Hepatocyte (in vitro differentiated cells): ENCODE data around the gene DTX3. TPM values are rescaled to one million over a fixed set of nuclear protein-coding genes. Genes with fewer than 3 reads are reported as not detected.

ENCODE experiments used
- DNase-seq: peaks from one replicate; pipeline ENCODE4 v3.0.0-alpha.2; 2016; ENCODE audit warnings: low spot score
- H2AFZ ChIP-seq: fragments of 200-600 bp; sonication (generic); 2 replicates; pipeline ENCODE4 v1.6.0; 2016; ENCODE audit warnings: antibody characterized with exemption, mild to moderate bottlenecking
- H3K27ac ChIP-seq: fragments of 200-600 bp; sonication (generic); 2 replicates; pipeline ENCODE4 v1.5.1; 2016; ENCODE audit warnings: mild to moderate bottlenecking
- H3K27me3 ChIP-seq: fragments of 200-600 bp; sonication (generic); 2 replicates; pipeline ENCODE4 v1.6.1; 2016
- H3K36me3 ChIP-seq: fragments of 200-600 bp; sonication (generic); replicated peaks from 2 replicates; pipeline ENCODE4 v1.5.1; 2016; ENCODE audit warnings: low read depth; ENCODE audit not compliant: insufficient read depth
- H3K4me1 ChIP-seq: fragments of 200-600 bp; sonication (generic); 2 replicates; pipeline ENCODE4 v1.5.1; 2016; ENCODE audit warnings: mild to moderate bottlenecking, moderate library complexity; ENCODE audit not compliant: insufficient read depth
- H3K4me2 ChIP-seq: fragments of 200-600 bp; sonication (generic); 2 replicates; pipeline ENCODE4 v1.6.0; 2016
- H3K4me3 ChIP-seq: fragments of 200-600 bp; sonication (generic); 2 replicates; pipeline ENCODE4 v1.5.1; 2016; ENCODE audit warnings: mild to moderate bottlenecking
- H3K79me2 ChIP-seq: fragments of 200-600 bp; sonication (generic); 2 replicates; pipeline ENCODE4 v1.6.0; 2017; ENCODE audit warnings: mild to moderate bottlenecking
- H3K9me2 ChIP-seq: fragments of 200-600 bp; sonication (generic); replicated peaks from 2 replicates; pipeline ENCODE4 v1.6.0; 2017; ENCODE audit warnings: mild to moderate bottlenecking; ENCODE audit not compliant: insufficient read depth
- H3K9me3 ChIP-seq: fragments of 200-600 bp; sonication (generic); 2 replicates; pipeline ENCODE4 v1.5.1; 2016; ENCODE audit warnings: low read depth, mild to moderate bottlenecking
- H4K20me1 ChIP-seq: fragments of 200-600 bp; sonication (generic); 2 replicates; pipeline ENCODE4 v1.6.0; 2016; ENCODE audit warnings: mild to moderate bottlenecking; ENCODE audit not compliant: insufficient read depth, poor library complexity, severe bottlenecking
- EZH2 ChIP-seq: fragments of 200-600 bp; sonication (generic); IDR thresholded peaks from 2 replicates; pipeline ENCODE4 v1.6.1; 2016; ENCODE audit warnings: antibody characterized with exemption, mild to moderate bottlenecking, borderline replicate concordance
- EZH2phosphoT487 ChIP-seq: fragments of 200-600 bp; sonication (generic); IDR thresholded peaks from one replicate; pipeline ENCODE4 v1.6.1; 2018; ENCODE audit warnings: antibody characterized with exemption, mild to moderate bottlenecking, low read depth, moderate library complexity; ENCODE audit not compliant: unreplicated experiment, severe bottlenecking
- WGBS: methylation state at CpG from one replicate; pipeline ENCODE4 v1.1.6; 2016; ENCODE audit warnings: low lambda C conversion rate; ENCODE audit errors: missing lambda C conversion rate; 5-methylcytosine and 5-hydroxymethylcytosine counted together
- polyA plus RNA-seq: library from polyadenylated mRNA; unstranded; fragments of >200 nt; fragmentation: Nextera tagmentation; extraction: Ambion mirVana; gene quantifications from 2 replicates; pipeline ENCODE4 v1.2.1, GENCODE V29; 2016
- total RNA-seq: library from RNA; depleted of rRNA; stranded (reverse); fragments of >200 nt; gene quantifications from 2 replicates; pipeline ENCODE4 v1.2.3, GENCODE V29; 2014
- TF ChIP-seq, protein P1 (sequence below): fragments of 200-600 bp; sonication (generic); IDR thresholded peaks from 2 replicates; pipeline ENCODE4 v1.5.1; 2016; ENCODE audit warnings: antibody characterized with exemption, mild to moderate bottlenecking; ENCODE audit not compliant: poor library complexity

The DTX3 gene
- total and polyA plus RNA-seq, 2 experiments from 2014 or later: 19.9 to 31.2 TPM

DNA sequence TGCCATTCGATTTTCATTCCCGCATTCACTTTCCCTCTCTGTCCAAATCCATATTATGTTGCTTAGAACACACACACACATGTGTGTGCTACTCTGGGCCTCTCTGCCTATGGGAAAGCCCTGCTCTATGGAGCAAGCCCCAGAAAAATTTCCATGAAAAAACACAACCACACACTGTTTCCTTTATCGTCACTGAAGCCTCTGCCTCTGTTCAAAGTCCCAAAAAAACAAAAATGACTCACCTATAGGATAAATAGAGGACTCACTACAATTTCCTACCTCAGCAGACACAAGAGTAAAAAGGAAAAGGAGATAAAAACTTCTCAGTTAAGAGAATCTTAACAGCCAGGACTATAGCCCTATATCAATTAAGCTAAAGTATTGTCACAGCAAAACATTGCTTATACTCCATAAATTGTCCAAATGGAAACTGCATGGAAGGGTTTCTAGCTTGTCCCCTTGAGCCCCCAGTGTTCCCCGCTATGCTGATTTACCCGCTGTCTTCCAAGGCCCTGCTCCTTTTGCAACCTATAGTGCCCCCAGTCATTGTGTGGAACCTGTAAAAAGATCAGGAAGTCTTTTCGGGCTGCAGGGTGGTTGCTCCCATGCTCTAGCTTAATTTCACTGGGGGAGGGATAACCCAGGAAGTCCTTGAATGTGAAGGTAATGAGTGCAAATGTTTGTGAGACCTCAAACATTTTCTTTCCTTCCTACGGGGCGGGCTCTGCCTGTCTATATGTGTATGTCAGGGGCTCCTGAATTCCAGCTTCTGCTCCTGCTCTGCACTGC, 24.8 kb upstream of the DTX3 start:
- Histone ChIP-seq H3K36me3 (no peaks in the 10 kb centered on the region), H3K4me3 (no peak overlapping the region), H4K20me1 (no peaks in the 10 kb centered on the region), H2AFZ (no peak overlapping the region), H3K9me2 (no peaks in the 10 kb centered on the region), H3K27ac (peak overlapping the region; percentile 86), H3K9me3 (no peaks in the 10 kb centered on the region), H3K27me3 (peaks cover 8% of the 10 kb centered on the region), H3K79me2 (no peaks in the 10 kb centered on the region), H3K4me2 (no peak overlapping the region), H3K4me1 (peaks cover 12% of the 10 kb centered on the region)
- TF ChIP-seq, protein P1, sequence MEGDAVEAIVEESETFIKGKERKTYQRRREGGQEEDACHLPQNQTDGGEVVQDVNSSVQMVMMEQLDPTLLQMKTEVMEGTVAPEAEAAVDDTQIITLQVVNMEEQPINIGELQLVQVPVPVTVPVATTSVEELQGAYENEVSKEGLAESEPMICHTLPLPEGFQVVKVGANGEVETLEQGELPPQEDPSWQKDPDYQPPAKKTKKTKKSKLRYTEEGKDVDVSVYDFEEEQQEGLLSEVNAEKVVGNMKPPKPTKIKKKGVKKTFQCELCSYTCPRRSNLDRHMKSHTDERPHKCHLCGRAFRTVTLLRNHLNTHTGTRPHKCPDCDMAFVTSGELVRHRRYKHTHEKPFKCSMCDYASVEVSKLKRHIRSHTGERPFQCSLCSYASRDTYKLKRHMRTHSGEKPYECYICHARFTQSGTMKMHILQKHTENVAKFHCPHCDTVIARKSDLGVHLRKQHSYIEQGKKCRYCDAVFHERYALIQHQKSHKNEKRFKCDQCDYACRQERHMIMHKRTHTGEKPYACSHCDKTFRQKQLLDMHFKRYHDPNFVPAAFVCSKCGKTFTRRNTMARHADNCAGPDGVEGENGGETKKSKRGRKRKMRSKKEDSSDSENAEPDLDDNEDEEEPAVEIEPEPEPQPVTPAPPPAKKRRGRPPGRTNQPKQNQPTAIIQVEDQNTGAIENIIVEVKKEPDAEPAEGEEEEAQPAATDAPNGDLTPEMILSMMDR: no peak
- TF ChIP-seq EZH2phosphoT487 (no peak), EZH2 (no peak)
- 82% methylated on average over 8 of the region's 8 CpGs for WGBS
- DNase-seq: peak; percentile 63

DNA sequence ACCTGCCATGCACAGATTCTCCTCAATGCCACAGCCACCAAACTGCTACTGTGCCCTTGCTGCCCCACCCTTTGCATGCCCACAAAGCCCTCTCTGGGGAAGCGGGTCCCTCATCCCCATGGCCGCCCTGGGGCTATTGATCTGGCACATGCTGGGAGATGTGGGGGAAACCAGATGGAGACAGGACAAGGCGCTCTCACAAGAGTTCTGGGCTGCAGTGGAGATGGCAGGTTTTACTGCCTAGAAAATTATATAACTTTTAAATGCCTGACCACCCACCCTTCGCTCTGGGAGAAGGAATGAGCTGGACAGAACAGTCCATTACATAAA, 24.2 kb upstream of the DTX3 start:
- no peak for DNase-seq
- Histone ChIP-seq H3K79me2 (no peaks in the 10 kb centered on the region), H3K36me3 (no peaks in the 10 kb centered on the region), H3K4me3 (no peak overlapping the region), H3K9me3 (no peaks in the 10 kb centered on the region), H3K4me1 (peaks cover 12% of the 10 kb centered on the region), H3K4me2 (no peak overlapping the region), H3K27me3 (peaks cover 12% of the 10 kb centered on the region), H4K20me1 (no peaks in the 10 kb centered on the region), H3K27ac (peak overlapping the region; percentile 74), H2AFZ (no peak overlapping the region), H3K9me2 (no peaks in the 10 kb centered on the region)
- no peak for TF ChIP-seq EZH2
- TF ChIP-seq, protein P1: no peak
- TF ChIP-seq EZH2phosphoT487: no peak
- 84% methylated on average over 4 of the region's 4 CpGs for WGBS

DNA sequence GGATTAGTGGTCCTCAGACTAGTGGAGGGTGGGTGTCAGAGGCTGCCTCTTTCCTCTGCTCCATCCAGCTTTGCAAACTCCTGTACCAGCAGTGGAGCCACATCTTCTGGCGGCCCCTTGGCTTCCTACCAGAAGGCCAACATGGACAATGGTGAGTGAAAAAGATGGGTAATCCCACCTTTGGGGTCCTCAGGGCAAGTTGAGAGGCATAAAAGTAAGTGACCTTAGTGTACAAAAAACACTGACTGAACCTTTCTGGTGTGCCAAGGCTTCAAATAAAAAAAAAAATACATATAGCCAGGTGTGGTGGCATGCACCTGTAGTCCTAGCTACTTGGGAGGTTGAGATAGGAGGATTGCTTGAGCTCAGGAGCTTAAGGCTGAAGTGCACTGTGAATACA, 22.8 kb upstream of the DTX3 start:
- Histone ChIP-seq H3K4me3 (no peak overlapping the region), H3K27ac (no peak overlapping the region)
- WGBS: 88% methylated on average over 1 of the region's 1 CpG

More for the DNA sequence above, 22.8 kb upstream of the DTX3 start:
- no peak for DNase-seq
- Histone ChIP-seq H3K4me1 (peaks cover 12% of the 10 kb centered on the region), H3K36me3 (no peaks in the 10 kb centered on the region), H3K27me3 (peaks cover 23% of the 10 kb centered on the region), H3K9me3 (no peaks in the 10 kb centered on the region), H4K20me1 (no peaks in the 10 kb centered on the region), H3K9me2 (no peaks in the 10 kb centered on the region), H3K79me2 (no peaks in the 10 kb centered on the region), H3K4me2 (no peak overlapping the region), H2AFZ (no peak overlapping the region)
- no peak for TF ChIP-seq EZH2
- TF ChIP-seq, protein P1: no peak
- TF ChIP-seq EZH2phosphoT487: no peak
